GM21367 (cell line): ENCODE measurements around the gene DCPS.
"Not testable (repeated sequence)": the region's sequence is repeated elsewhere in the genome, so short reads cannot be mapped to it uniquely, and the experiment has no call there.

Experiments
- ATAC-seq: cut with Tn5 transposase; IDR thresholded peaks from one replicate; pipeline ENCODE4 v1.9.1; 2021; ENCODE audit not compliant: unreplicated experiment

DCPS gene, protein sequence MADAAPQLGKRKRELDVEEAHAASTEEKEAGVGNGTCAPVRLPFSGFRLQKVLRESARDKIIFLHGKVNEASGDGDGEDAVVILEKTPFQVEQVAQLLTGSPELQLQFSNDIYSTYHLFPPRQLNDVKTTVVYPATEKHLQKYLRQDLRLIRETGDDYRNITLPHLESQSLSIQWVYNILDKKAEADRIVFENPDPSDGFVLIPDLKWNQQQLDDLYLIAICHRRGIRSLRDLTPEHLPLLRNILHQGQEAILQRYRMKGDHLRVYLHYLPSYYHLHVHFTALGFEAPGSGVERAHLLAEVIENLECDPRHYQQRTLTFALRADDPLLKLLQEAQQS

DNA sequence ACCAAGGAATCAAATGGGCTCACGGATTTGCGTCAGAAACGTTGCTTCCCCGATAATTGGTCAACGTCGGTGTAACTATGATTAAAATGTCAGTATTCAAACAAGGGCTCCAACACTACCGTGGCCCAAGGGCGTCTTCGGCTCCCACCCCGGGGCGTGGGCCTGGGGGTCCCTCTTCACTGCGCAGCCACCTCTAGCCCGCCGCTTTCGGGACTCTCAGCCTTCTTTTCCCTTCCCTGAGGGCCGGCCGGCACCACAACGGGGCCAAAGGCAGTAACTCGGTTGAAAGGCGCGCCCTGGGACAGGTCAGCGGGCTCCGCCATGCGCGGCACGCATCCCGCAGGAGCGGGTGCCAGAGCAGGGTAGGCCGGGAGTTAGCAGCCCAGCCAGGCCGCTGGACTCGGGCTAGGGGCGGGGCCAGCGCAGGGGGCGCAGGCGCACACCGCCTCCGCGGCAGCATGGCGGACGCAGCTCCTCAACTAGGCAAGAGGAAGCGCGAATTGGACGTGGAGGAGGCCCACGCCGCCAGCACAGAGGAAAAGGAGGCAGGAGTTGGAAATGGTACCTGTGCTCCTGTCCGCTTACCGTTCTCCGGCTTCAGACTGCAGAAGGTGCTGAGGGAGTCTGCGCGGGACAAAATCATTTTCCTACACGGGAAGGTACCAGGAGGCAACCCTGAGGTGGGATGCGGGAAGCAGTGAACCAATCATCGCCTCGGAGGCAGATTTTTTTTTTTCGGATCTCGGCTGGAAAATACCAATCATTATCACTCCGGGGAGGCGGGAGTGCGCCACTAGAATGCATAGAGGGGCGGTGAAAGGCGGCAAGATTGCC lies at the start of gene DCPS:
Gene DCPS (plus strand): TSS at position 438 of the 834 bp plus-strand sequence. CDS start 21 bp downstream, at position 459.
- ATAC-seq, result peak; percentile 81

DNA sequence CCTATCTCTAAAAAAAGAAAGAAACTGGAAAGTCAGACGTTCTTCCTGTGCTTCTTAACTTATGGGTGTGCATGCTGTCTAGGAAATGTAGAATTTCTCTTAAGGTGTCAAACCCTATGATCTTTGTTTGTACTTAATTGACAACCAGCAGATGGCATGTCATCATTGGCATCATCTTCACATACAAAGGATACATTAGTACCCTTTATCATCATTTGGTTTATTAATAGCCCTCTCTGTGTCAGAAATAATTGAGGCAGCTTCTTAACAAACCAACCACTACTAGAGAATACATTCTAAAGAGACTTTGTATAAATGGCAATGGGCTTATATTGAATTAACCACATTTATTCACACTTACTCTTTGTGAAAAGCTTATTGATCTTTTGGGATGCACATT lies 49.0 kb upstream of the DCPS start:
- no peak for ATAC-seq

DNA sequence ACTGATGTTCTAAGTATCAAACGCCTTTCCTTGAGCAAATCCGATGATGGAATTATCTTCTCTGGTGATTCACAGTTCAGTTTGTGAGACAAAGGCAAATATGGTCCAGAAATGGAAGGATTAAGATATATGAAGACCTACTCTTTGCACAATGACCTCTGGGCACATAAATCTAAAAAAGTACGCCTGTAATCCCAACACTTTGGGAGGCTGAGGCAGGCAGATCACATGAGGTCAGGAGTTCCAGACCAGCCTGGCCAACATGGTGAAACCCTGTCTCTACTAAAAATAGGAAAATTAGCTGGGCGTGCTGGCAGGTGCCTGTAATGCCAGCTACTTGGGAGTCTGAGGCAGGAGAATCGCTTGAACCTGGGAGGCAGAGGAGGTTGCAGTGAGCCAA lies 48.4 kb upstream of the DCPS start:
- ATAC-seq, result not testable (repeated sequence)

DNA sequence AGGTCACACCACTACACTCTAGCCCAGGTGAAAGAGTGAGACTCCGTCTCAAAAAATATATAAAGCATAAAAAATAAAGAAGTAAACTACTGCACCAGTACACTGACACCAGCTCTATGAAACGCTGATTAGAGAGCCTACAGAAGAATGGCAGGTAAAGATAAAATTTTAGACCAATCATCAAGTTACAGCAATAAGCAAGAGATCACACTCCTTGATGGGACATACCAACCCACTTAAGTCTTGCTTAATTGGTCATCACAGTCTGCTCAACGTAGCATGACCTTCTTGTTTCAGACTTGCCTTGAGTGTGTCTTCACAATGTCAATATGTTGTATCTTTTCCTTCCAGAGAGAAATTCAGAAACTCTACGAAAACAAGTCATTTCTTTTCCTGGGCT lies 47.6 kb upstream of the DCPS start:
- ATAC-seq, result no peak

DNA sequence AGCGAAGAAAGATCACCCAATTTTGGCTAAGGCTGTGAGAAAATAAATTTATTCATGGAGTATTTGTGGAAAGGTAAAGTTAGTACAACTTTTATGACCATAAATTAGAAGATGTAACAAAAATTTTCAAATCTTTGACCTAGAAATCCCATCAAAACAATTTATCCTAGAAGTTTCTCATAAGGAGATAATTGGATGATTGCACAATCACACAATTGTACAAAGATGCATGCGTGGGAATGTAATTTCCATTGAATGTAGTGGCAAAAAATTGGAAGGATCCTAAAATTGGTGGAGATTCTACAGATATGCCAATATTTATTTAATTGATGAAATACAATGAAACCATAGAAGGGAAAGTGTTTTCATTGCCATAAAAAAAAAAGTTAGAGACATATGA lies 46.7 kb upstream of the DCPS start:
- ATAC-seq, result no peak

DNA sequence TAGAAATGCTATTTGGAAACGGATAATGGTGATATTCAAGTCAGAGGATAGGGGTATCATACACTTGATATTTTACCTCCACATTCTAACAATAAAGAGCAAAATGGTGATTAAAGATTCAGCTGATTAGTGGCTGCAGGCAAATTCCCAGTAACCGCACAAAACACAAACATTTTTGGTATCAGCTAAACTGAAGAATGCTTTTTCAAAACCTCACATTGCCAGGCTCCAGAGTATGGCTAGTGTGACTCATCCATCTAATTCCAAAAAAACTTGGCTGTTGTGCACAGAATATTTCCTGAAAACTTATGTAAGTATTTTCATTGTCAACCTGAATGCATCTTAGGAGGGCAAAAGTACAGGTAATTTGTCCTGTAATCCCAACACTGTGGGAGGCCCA lies 46.1 kb upstream of the DCPS start:
- no peak for ATAC-seq

DNA sequence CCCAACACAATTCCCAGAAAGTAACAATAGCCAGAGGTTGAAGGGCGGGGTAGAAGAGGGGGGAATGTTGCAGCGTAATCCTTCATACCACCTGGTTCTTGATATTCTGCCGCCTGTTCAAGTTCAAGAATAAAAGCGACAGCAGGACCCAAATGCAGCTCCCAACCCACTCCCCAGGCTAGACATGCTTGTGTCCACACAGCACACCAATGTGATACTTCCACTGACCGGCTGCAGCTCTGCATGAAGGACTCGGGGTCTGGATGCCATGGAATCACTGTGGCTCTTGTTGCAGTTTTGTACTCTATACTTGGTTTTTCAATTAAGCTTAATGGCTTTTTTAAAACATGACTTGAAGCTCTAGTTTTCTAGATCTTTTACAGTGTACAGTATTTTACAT lies 41.6 kb upstream of the DCPS start:
- no peak for ATAC-seq

DNA sequence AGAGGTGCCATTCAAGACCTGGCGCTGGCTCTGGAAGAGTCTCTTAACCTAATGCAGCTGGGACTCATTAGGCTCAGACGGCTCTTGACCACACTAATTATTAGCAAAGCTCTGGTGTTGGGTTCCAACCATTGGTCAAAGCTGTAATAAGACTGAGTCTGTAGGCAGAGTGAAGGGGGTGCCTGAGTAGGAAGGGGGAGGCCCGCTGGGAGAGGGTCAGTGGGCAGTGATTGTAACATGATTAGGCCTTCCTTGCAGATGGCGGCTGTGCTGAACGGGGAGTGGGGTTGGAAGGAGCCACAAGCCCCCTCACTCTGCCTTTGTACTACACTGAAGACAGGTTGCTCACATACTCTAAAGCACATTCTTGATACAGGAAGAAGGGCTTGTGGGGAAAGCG lies 40.4 kb upstream of the DCPS start:
- ATAC-seq, result no peak

DNA sequence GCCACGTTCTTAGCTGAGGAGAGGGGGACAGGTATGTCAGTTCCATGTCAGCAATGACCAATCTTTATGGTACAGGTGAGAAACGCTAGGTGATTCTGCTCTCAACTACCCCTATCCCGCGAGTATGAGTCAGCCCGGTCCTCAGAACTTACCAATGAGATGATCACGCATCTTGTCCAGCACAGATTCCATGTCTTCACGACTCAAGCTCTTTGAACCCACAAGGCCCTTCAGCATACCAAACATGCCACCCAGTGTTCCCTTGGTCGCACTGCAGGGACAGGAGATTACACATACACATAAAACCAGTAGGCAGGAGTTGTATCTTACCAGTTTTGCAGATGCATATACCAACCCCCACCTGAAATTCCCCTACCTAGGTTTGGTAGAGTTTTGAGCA lies 38.0 kb upstream of the DCPS start:
- no peak for ATAC-seq

DNA sequence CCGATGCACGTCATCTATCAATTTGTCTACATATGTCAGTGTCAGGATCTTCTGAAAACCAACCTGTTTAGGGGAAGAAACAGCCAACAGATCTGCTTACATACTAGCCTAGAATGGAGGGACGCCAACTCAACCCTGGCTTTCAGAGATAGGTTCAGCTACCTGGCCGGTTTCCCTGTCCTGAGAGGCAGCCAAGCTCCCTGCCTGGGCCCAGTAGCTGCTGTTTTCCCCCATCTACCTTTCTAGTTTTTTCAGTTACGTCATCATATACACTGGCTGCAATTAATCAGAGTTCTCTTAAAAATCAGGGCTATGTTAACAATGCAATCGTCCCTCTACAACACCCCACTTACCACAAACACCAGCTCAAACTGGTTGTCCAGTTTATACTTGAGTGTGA lies 36.2 kb upstream of the DCPS start:
- ATAC-seq, result no peak

DNA sequence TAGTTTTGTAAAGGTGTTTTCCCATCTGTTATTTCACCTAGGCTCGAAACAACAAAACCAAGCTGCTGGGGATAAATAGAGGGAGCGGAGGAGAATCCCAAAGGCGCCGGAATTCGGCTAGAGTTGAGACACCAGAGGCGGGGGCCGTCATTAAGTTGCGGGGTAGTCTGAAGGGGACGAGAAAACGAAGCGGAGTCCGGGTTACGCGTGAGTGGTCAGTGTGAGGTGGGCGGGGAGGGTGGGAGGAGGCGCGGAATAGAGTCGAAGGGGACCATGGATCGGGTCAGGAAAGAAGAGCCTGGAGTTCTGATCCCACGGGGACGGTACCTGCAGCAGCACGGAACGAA lies 35.5 kb upstream of the DCPS start:
- no peak for ATAC-seq

DNA sequence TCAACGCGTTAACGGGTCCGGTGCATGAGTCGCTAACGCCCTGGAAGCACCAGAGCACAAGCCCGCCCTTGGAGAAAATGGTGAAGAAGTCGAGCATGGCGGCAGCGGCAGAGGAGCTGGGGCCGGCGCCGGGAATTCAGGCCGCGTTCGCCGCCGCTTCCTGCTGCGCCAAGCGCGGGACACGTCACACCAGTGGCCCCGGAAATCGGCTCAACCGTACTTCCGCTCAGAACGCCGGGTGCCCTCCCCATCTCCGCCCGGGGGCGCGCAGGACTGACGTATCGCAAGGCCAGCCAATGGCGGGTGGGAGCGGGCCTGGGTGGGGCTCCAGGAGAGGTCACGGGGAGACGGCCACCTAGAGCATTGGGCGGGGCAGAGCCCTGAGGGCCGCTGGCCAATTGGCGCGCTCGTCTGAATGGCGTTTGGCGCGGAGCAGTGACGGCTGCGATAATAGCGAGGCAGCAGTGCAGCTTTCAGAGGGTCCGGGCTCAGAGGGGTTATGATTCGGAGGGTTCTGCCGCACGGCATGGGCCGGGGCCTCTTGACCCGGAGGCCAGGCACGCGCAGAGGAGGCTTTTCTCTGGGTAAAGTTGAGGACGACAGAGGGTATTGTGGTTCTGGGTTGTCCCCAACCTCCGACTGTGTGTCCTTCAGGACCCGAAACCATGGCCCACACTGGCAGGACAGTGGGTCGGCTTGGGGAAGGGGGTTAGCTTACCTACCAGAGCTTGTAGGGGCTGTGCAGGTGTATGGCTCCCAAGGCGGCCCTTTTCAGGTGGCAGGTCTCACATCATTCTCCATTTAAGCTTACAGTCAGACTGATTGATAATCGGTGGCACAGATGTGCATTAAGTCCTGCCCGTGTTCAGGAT lies 34.9 kb upstream of the DCPS start, which contains the start of the genes FOXRED1 and SRPRA:
Gene FOXRED1 (plus strand): TSS at position 447 of the 872 bp plus-strand sequence. CDS start 53 bp downstream, at position 500.
Gene SRPRA (minus strand): TSS at position 188 of the 872 bp plus-strand sequence. CDS start 91 bp downstream, at position 97.
- peak; percentile 97 for ATAC-seq

DNA sequence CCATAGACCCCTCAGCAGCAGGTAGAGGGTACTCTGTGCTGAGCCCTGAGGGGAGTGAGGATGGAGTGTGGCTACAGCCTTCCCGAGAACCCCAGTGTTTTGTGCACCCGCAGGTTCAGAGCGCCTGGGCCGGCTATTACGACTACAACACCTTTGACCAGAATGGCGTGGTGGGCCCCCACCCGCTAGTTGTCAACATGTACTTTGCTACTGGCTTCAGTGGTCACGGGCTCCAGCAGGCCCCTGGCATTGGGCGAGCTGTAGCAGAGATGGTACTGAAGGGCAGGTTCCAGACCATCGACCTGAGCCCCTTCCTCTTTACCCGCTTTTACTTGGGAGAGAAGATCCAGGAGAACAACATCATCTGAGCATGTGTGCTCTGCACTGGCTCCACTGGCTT lies 26.5 kb upstream of the DCPS start:
- no peak for ATAC-seq

DNA sequence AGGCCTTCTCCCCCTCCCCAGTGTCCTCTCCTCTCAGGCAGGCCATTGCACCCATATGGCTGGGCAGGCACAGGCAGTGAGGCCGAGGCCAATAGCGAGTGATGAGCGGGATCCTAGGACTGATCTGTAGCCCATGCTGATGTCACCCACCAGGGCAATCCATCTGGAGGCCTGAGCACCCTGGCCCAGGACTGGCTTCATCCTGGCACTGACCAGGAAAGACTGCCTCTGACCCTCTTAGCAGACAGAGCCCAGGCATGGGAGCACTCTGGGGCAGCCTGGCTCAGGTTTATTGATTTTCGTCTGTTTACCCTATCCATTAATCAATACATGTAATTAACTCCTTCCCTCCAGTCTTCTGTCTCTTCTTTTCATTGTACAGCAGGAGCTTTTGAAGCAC lies 26.1 kb upstream of the DCPS start:
- ATAC-seq, result no peak

DNA sequence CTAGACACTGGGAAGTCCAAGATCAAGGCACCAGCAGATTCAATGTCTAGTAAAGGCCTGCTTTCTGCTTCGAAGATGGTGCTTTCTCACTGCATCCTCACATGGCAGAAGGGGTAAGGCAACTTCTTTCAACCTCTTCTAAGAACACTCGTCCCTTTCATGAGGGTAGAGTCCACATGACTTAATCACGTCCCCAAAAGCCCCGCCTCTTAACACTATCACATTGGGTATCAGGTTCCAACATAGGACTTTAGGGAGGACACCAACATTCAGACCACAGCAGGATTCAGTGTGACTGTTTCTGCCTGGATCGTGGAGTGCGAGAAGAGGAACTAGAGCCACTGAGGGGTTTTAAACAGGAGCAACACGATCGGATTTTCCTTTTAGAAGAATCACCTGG lies 24.7 kb upstream of the DCPS start:
- ATAC-seq, result no peak

DNA sequence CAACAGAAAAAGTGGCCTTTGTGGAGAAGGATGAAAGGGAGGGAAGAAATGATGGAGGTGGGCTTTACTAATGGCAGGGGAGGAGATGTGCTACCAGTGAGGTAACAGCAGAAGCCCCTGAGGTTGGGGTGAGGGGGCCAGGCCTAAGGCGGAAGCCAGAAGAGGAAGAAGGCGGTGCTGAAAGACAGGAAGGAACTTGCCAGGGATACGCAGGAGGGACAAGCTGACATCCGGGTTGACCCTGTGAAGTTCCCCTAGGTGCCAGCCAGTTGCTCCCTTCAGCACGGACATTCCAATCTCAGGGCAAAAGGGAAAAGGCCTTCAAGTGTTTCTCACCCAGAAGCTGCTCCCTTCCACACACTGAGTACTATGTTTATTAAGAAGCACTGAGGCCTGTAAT lies 23.3 kb upstream of the DCPS start:
- no peak for ATAC-seq

DNA sequence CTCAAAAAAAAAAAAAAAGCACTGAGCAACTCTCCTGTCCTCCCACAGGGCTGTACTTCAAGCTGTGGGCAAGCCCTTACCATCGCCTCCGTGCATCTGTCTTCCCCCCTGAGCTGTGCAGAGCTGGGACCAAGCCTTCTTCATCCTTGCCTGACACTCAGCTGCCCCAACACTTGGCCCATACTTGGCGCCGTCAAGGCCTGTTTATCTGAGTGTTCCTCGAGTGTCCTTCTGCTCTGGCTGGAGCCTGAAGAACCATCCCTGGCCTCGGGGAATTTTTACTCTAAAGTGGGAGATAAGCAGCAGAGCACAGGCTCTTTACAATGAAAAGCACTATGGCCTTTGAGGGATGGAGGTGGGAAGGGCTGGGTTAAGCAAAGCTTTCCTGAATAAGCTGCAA lies 22.6 kb upstream of the DCPS start:
- ATAC-seq, result no peak

DNA sequence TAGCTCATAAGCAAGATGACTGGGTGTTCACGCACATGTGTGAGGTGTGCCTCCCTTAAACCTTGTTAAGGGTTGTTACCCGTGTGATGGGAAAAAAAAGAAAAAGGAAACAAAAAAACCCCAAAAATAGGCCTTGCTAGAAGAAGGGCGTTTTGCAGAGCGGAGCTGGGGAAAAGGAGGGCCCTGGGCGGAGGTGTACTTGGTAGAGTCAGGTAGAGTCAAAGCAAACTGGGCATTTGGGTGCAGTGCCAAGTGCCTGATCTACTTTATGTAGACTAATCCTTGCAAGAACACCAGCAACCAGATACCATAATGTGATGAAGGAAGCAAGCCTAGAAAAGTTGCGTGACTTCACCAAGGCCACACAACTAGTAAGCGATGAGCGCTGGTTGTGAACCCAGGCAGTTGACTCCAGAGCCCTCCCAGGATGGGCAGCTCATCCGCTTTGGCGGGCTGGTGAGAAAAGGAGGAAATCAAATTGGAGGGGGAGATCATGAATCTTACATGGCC lies 22.1 kb upstream of the DCPS start:
- ATAC-seq, result no peak

DNA sequence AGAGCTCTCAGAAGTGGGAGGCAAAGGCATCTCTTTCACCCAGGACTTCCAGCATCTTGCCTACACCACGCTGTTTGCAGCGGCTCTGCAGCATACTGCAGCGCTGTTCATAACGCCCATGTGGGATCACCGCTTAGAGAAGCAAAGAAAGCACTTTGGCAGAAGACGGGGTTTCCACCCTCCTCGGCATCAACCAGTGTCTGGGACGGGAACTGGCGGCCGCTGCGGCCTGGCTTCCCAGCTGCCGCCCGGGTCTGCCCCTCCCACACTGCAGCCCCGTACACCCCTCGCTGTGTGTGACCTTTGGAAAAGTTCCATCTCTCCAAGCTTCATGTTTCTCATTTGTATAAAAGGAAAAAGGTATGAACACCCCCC lies 21.5 kb upstream of the DCPS start:
- no peak for ATAC-seq

DNA sequence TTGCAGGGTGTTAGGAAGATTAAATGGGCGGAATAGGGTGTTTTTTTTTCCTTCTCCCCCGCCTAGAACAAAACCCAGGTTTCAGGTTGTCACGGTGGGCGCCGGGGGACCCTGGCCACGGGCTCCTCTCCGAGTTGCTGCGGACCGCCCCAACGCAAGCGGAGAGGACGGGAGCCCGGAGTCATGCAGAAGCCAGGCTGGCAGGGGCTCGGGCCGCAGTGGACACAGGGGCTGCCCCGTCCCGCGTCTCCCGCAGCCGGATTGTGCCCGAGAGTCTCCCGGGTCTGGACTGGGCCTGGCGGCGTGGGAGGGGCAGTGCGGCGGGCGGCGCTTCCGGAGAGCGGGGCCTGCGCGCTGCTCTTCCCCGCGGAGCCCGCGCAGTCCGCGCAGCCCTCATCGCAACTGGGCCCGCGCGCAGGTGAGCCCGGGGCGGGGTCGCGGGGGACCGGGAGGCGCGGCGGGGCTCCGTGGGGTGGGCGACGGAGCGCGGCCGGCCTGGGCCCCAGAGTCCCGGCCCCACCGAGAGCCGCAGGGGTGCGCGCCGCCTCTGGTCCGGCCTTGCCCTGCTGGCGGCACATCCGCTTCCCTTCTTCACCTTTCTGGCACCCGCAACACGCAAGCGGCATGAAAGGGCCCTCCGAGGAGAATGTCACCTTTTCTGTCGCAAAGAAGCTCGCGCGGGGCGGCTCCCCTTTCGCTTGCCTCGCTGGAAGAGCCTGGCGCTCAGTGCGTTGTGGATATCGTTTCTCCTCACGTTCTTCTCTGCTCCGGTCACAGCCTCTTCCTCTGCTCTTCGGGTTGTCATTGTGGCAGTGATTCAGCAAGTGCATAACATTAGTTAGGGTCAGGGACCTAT lies 20.9 kb upstream of the DCPS start, which contains the start of gene TIRAP:
Gene TIRAP (plus strand): TSS at position 358 of the 856 bp plus-strand sequence. CDS start 7,802 bp downstream, outside the sequence.
- ATAC-seq, result peak; percentile 54
